K562 (cell line): ENCODE results near the gene MDC1. TPM values are rescaled to one million over a fixed set of nuclear protein-coding genes. Genes with fewer than 3 reads are reported as not detected.

ENCODE experiments used
- CEBPG ChIP-seq, 3 experiments: fragments of 200-800 bp in 1 of 3; sonication (Bioruptor generic) in 1 of 3; sonication (generic) in 1 of 3; formaldehyde crosslinking in 1 of 3; IDR thresholded peaks in 2 of 3; conservative IDR thresholded peaks in 1 of 3; 2 replicates each; pipeline versions ENCODE4 v1.6.1 to v1.8.0; 2016 to 2022; ENCODE audit warnings: missing compliant biosample characterization in 2 of 3, missing genetic modification characterization in 2 of 3, mild to moderate bottlenecking in 1 of 3, missing genetic modification reagents in 1 of 3
- CHD1 ChIP-seq: fragments of 200-600 bp; sonication (generic); IDR thresholded peaks from one replicate; pipeline ENCODE4 v1.6.1; 2012; ENCODE audit warnings: mild to moderate bottlenecking, moderate library complexity, low read length, inconsistent platforms
- DIDO1 ChIP-seq: fragments of 450-650 bp; IDR thresholded peaks from 2 replicates; pipeline ENCODE4 v1.6.1; 2016; ENCODE audit warnings: low read depth, missing biosample characterization, missing genetic modification characterization
- E2F8 ChIP-seq: fragments of 450-650 bp; IDR thresholded peaks from 2 replicates; pipeline ENCODE4 v1.7.1; 2018; ENCODE audit warnings: mild to moderate bottlenecking, low read depth; ENCODE audit not compliant: partially characterized antibody
- ELK3 ChIP-seq: fragments of 450-650 bp; formaldehyde crosslinking; IDR thresholded peaks from 2 replicates; pipeline ENCODE4 v1.4.0; 2020; ENCODE audit warnings: mild to moderate bottlenecking
- ID3 ChIP-seq, 2 experiments: fragments of 250-450 bp in 1 of 2; fragments of 450-650 bp in 1 of 2; sonication (Bioruptor Pico) in 1 of 2; IDR thresholded peaks; 2 replicates each; pipeline versions ENCODE4 v1.6.1 to v1.8.0; 2016 to 2021; ENCODE audit warnings: mild to moderate bottlenecking in 2 of 2, moderate library complexity in 2 of 2, missing compliant biosample characterization in 1 of 2, missing genetic modification characterization in 1 of 2
- THAP12 ChIP-seq: fragments of 250-450 bp; sonication (Bioruptor Pico); IDR thresholded peaks from 2 replicates; pipeline ENCODE4 v1.9.0; 2021; ENCODE audit warnings: mild to moderate bottlenecking, inconsistent platforms
- TSC22D4 ChIP-seq: fragments of 450-650 bp; IDR thresholded peaks from 2 replicates; pipeline ENCODE4 v1.6.1; 2016; ENCODE audit warnings: missing genetic modification characterization, missing biosample characterization, control low read depth
- ZBTB17 ChIP-seq: fragments of 450-650 bp; formaldehyde crosslinking; IDR thresholded peaks from 2 replicates; pipeline ENCODE4 v1.4.0; 2020; ENCODE audit warnings: mild to moderate bottlenecking
- ZKSCAN8 ChIP-seq: fragments of 200-800 bp; sonication (Bioruptor generic); IDR thresholded peaks from 2 replicates; pipeline ENCODE4 v1.6.1; 2016; ENCODE audit warnings: missing genetic modification characterization, missing compliant biosample characterization
- ZNF146 ChIP-seq: IDR thresholded peaks from one replicate; pipeline ENCODE4 v1.6.1; 2018; ENCODE audit warnings: missing compliant biosample characterization; ENCODE audit not compliant: unreplicated experiment
- ZNF511 ChIP-seq: sonication (generic); formaldehyde crosslinking; IDR thresholded peaks from 2 replicates; pipeline ENCODE4 v1.8.0; 2022; ENCODE audit warnings: mild to moderate bottlenecking, missing genetic modification reagents
- ZNF518B ChIP-seq: fragments of 250-450 bp; sonication (Bioruptor Pico); IDR thresholded peaks from 2 replicates; pipeline ENCODE4 v1.5.0; 2021; ENCODE audit warnings: mild to moderate bottlenecking, moderate library complexity
- polyA plus RNA-seq, 8 experiments: library from polyadenylated mRNA; depleted of rRNA in 4 of 8; stranded (reverse) in 5 of 8; unstranded in 3 of 8; fragments of >200 nt; fragmentation: Nextera tagmentation in 2 of 8; fragmentation: Illumina TruSeq in 1 of 8; extraction: Ambion mirVana in 2 of 8; extraction: Trizol in 1 of 8; gene quantifications; 2 replicates each; pipeline versions ENCODE4 v1.2.1 to v1.2.3, GENCODE V29; 2011 to 2014; ENCODE audit warnings: inconsistent platforms in 1 of 8, missing spikeins in 1 of 8
- total RNA-seq, 7 experiments: library from RNA; depleted of rRNA in 6 of 7; stranded (reverse); fragments of >200 nt in 6 of 7; fragmentation: Illumina TruSeq in 2 of 7; extraction: Trizol in 2 of 7; gene quantifications; 2 replicates each; pipeline versions ENCODE4 v1.2.1 to v1.2.3, GENCODE V29; 2011 to 2021; ENCODE audit warnings: low replicate concordance in 1 of 7

Gene MDC1
- total and polyA plus RNA-seq, 9 of the 15 experiments (the other 6 are each of a cell fraction or from before 2014, with no cell fraction given), result 8.2 to 114 (median 20.0) TPM

- TF ChIP-seq THAP12 (CRISPR knock-in tag) (peak; percentile 81), ZNF511 (CRISPR knock-in tag) (peak; percentile 50; the same call in 1 of the 2 replicates), ELK3 (CRISPR knock-in tag) (0 out of 2 replicates have a peak, but pooled peaks have one; percentile 27), E2F8 (peak; percentile 66), ID3 (CRISPR knock-in tag; IDR thresholded peaks at IDR 0.05) (no peak), ID3 (tag; IDR thresholded peaks at IDR 0.05) (no peak), ZKSCAN8 (CRISPR knock-in tag) (no peak), ZNF518B (CRISPR knock-in tag) (no peak), DIDO1 (tag) (no peak), ZBTB17 (peak; percentile 90), TSC22D4 (no peak), CHD1 (peak; percentile 78), ZNF146 (CRISPR knock-in tag) (no peak), CEBPG (CRISPR knock-in tag; IDR thresholded peaks at IDR 0.05) (no peak), CEBPG (tag; conservative IDR thresholded peaks at IDR 0.05 in 1 of 2, IDR thresholded peaks at IDR 0.05 in 1 of 2) (no peak)
Observed at GRCh38 chr6:30721198-30722024, 4.3 kb upstream of the MDC1 start (continued).
